LHCN-M2 (cell line): ENCODE data around the gene HMGXB4. TPM values are rescaled to one million over a fixed set of nuclear protein-coding genes. Genes with fewer than 3 reads are reported as not detected.

ENCODE experiments used
- total RNA-seq: library from RNA; depleted of rRNA; stranded (reverse); fragments of >200 nt; gene quantifications from 2 replicates; pipeline ENCODE4 v1.2.3, GENCODE V29; 2014; rRNA removed

Gene HMGXB4
- total RNA-seq, 1 experiment from 2014 or later, result 17.8 TPM

Other genes starting within 250 kb of the HMGXB4 start
- gene ISX, start 191.3 kb upstream of the HMGXB4 start, total RNA-seq, result not detected in 2 replicates
- gene TOM1, start 42.4 kb downstream of the HMGXB4 start, total RNA-seq, result 33.8 and 50.3 TPM in 2 replicates
- gene HMOX1, start 123.6 kb downstream of the HMGXB4 start, total RNA-seq, result 103 and 152 TPM in 2 replicates
- gene MCM5, start 142.6 kb downstream of the HMGXB4 start, total RNA-seq, result 100 and 139 TPM in 2 replicates